Central memory CD4-positive, alpha-beta T cell (primary cell): ENCODE data around the gene GKN2.
"Not testable (repeated sequence)": the region's sequence is repeated elsewhere in the genome, so short reads cannot be mapped to it uniquely, and the experiment has no call there.

Experiments used
- DNase-seq: peaks from one replicate; pipeline ENCODE4 v3.0.0; 2022

GKN2 gene

DNA sequence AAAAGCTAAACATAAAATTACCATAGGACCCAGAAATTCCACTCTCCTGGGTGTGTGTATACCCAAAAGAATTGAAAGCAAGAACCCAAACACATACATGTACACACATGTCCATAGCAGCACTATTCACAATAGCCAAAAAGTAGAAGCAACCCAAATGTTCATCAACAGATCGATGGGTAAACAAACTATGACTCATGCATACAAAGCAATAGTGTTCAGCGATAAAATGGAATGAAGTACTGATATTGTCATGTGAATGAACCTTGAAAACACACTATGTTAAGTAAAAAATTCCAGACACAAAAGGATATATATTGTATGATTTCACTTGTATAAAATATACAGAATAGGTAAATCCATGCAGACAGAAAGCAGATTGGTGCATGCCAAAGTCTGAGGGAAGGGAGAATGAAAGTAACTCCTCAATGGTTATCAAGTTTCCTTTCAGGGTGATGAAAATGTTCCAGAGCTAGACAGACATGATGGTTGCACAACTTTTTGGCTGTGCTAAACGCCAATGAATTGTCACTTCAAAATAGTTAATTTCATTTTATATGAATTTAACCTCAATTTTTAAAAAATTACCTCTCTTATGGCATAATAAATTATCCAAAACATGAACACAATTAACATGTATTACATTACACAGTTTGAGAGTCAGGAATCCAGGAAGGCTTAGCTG is 35.5 kb downstream of the GKN2 start:
- DNase-seq = no peak

DNA sequence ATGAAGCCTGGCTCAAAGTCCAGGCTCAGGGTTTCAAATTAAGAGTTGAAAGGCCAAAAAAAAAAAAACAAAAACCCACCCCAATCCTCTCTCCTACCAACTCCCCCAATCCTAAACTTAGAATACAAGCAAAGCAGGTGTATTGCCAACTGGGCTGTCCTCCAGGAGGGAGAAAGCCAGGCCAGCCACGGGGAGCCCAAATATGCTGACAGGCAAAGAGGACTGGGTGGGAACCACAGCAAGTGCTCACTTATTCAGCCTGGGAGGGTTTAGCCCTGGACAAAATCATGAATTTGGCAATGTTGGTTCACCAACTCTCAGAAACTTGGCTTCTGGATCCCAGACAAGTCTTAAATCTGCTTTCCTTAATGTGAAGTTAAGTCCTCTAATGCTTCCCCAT is 36.5 kb downstream of the GKN2 start:
- no peak for DNase-seq

DNA sequence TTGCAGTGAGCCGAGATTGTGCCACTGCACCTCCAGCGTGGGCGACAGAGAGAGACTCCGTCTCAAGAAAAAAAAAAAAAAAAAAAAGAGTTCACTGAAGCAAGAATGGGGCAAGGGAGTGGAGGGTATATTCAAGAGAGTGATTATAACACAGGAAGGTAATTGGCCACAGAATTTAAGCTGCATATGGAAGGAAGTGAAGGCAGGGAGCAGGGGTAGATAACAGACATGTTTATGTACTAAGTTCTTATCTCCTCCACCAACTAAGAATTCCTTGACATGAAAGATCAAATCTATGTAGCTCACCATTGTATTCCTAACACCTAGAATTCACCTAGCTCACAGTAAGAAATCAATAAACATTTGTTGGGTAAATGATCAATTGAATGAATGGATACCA is 37.3 kb downstream of the GKN2 start:
- no peak for DNase-seq

DNA sequence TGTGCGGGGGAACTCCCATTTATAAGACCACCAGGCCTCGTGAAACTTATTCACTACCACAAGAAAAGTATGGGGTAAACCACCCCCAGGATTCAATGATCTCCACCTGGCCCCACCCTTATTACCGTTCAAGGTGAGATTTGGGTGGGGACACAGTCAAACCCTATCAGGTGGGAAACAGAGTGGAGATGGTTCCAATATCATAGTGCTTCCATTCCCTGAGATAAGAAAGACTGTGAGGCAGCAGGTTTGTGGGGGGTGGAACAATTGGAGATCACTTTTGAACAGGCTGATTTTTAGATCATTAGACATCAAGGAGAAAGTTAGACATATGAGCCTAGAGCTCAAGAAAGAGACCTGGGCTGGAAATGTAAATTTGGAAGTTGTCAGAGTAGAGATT is 39.3 kb downstream of the GKN2 start:
- no peak for DNase-seq

DNA sequence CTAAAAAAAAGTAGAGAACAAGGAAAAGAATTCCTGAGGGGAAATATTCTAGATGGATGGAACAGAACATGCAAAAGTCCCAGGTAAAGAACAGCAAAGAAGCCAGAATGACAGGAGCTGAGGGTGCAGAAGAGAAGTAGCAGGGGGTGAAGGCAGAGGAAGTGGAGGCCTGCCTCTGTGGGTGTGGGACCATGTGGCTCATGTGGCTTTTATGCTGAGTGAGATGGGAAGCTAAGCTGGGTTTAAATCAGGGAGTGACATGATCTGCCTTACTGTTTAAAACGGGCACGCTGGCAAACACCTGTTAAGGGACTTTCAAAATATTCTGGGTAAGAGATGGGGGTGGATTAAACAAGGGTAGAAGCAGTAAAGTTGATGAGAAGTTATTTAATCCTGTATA is 40.0 kb downstream of the GKN2 start:
- DNase-seq = peak; percentile 44

DNA sequence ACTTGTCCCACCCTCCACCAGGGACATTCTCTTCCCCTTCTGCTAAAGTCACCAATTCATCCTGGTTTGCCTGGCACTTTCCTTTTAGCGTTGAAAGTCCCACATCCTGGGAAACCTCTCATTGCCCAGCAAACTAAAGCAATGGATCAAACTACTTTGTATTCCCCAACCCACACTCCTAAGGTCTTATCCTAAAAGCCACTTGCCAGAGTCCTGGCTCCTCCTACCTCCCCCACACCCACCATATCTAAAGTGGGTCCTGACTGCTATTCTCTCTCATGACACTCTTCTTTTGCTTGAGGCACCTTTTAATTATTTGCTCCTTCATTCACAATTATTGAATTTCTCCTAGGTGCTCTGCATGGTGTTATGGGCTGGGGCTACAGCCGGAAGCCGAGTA is 40.6 kb downstream of the GKN2 start:
- no peak for DNase-seq

DNA sequence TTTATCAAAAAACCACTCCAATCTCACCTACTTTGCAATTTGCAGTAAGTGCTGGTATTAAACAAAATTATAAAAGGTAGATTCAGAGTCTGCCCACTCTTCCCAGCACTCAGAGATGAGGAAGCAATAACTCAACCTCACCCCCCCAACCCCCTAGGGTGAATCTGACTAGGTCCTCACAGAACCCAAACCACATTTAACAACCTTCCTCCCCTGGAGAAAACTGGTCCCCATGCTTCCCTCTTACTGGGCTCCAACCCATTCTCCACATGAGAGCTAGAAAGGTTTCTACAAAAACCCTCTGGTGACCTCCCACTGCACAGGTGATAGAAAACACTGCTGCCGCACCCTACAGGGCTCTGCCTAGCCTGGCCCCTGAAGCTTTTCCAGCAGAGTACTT is 41.0 kb downstream of the GKN2 start:
- DNase-seq = no peak

DNA sequence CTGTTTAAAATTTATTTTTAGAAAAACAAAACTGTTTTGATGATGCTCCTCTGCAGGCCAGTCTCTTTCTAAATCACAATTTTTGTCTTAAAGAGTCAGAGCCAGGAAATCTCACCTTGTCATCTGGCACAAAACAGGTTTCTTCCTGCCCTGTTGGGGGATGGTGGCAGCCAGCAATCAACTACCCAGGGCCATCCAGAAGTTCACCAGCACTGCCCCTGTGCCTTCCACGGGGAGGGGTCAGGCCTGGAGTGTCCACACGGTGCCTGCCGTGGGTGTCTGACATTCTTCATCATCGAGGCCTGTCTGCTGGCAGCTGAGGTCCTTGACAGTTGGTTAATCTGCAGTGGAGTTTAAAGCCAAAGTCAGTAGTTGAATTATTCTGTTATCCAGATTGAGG is 41.4 kb downstream of the GKN2 start:
- no peak for DNase-seq

DNA sequence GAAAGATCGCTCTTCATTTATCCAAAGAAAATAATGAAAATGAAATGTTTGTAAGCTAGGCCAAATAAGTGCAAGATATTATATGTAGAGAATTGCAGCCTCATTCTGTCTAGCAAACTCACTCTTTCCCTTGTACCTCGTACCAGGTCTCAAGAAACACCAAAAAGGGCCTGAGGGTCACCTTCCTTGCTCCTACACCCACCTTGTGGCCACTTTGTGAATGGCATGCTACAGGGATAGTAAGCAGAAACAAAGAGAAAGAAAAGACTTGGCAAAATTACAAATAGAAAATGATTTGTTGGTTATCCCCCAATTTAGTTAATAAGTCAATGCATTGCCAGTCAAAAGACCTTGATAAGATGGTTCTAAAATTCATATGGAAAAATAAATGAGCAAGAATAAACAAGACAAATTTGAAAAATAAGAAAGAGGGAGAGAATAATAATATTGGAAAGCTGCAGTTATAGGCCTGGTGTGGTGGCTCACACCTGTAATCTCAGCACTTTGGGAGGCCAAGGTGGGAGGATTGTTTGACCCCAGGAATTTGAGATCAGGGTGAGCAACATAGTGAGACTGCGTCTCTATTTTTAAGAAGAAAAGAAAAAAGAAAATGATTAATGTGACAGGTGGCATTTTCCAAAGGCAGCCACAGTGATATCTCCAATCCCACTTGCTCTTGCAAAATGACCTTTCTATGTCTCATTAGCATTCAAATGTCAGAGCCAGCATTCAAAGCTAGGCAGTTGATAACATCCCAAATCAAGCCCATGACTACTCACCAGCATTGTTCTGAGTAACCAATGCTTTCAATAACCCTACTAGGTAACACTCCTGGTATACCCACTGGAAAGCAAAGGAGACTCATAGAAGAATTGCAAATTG is 42.7 kb downstream of the GKN2 start:
- peak; percentile 38 for DNase-seq

DNA sequence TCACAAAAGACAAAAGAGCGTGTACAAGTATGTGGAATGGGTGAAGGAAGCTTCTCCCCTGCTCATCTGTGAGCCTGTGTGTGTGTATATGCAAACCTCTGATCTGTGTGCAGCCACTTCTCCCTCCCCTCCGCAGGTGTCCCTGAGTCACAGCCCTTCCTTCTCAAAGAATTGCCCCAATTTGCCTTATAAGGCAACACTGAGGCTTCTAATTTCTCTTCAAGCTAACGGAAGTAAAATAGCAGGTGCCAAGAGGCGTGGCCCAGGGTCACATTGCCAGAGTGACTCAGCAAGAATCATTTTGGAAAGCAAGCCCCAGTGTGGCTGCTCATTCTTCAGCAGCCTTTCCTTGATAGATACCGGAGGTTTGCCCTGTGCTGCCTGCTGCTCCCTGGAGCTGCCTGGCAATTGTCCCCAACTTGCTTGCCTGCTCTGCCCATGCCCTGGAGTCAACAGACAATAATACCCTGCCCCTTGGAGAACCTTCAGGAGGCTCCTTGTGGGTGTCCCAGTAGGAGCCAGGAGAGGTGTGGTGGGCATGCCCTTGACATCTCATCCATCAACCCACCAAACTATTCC is 44.2 kb downstream of the GKN2 start:
- DNase-seq = peak; percentile 90

DNA sequence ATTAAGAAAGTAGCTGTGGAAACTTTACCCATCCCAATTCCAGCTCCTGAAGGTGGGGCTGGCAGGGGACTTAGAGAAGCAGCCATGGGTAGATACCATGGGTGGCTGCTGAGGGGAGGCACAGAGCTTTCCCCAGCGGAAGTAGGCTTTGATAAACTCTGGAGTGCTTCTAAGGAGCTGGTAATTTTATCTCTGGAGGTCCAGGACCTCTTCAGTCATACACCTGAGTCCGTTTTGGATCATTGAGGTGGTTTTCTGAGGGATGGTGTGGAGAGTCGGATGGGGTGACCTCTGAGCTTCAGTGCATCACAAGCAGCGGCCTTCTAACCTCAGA is 44.8 kb downstream of the GKN2 start:
- DNase-seq = no peak

DNA sequence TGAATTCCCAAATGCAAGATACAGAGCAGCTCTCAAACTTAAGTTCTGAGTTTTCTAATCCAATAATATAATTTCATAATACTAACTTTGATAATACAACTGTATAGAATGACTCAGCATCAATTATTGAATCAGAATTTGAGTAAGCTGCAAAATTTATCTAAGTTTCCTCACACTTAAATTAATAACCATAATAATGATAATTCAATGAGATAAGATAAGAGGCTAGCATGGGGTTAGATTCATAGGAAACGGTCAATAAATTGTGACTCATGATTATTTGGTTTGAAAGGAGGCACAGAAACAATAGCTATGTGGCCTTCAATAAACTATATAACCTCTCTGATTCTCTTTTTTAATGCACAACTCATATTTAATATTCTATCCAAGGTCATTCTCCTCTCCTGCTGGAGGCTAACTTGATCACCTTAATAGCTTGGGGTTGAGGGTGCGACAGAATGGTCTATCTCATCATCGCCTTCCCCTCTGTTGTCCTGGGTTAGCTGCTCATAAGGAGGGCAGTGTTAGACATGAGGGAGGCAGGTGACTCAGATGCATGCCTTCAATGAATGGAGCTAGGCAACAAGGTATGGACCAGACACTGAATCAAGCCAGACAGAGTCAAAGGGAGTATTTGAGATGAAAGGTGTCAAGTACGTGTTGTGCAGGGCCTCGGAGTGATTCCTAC is 45.3 kb downstream of the GKN2 start:
- no peak for DNase-seq

DNA sequence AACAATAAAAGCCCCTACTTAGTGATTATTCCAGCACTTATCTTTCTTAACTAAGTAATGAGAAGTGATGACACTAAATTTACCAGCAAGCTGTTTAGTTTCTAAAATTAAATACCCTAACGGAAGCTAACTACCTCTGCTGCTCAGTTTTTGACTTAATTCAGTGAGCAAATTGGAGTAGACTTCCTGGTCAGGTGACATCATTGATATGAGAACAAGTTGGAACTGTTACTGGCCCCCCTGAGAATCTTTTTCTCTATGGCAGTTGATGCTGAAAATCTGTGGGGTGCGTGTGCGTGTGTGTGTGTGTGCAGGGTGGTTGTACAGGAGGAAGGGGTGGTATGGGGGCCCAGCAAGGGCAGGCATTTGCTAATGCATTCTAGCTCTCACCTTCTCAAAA is 46.0 kb downstream of the GKN2 start:
- DNase-seq = no peak

DNA sequence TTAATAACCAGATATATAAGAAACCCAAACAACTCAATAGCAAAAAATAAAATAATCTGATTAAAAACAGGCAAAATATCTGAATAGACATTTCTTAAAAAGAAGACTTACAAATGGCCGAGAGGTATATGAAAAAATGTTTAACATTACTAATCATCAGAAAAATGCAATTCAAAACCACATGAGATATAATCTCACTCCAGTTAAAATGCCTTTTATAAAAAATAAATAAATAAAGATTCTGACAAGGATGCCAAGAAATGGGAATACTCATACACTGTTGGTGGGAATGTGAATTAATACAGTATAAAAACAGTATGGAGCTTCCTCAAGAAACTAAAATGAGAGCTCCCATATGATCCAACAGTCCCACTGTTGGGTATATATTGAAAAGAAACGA is 47.6 kb downstream of the GKN2 start:
- DNase-seq = no peak

DNA sequence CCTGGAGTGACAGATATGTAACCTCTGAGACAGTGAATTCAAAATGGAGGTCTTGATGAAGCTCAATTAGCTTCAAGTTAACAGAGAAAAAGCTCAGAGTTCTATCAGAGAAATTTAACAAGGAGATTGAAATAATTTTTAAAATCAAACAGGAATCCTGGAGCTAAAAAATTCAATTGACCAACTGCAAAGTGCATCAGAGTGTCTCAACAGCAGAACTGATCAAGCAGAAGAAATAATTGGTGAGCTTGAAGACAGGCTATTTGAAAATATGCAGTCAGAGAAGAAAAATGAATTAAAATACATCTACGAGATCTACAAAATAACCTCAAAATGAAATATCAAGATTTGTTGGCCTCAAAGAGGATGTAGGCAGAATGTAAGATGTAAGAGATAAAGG is 51.1 kb downstream of the GKN2 start:
- no peak for DNase-seq

DNA sequence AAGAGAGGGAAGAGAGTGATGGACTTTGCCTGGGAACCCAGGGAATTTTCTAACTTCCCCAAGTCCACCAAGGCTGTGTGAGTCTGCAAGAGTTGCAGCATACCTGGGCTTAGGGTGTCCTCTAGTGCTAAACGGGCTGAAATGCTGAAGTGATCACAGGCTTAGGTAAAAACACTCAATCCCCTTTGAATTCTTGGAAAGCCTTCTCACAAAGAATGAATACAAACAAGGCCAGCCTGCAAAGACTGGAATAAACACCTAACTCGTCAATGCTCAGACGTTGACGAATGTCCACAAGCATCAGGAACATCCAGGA is 51.5 kb downstream of the GKN2 start:
- no peak for DNase-seq

DNA sequence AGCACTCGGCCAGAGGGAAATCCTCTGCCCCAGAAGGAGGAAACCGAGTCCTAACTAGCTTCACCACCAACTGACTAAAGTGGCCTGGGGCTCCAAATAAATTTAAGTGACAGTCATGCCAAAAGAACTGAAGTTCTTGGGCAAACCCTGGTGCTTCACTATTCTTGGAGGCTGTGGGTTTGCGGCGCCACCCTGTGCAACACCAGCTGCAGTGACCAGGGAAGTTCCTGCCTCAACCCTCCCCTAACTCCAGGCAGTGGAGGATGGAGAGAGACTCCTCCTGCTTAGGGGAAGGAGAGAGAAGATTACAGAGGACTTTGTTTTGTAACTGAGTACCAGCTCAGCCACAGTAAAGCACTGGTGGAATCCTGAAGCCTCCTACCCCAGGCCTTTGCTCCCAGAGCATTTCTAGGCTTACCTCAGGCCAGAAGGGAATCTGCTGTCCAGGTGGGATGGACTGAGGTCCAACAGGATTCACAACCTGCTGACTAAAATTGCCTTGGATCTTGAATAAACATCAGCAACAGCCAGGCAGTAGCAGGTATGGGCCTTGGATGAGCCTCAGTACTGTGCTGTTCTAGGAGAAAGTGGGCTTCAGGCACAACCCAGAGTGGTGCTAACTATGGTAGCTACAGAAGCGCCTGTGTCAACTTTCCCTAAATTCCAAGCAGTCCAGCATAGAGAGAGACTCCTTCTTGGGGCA is 52.0 kb downstream of the GKN2 start:
- DNase-seq = no peak

DNA sequence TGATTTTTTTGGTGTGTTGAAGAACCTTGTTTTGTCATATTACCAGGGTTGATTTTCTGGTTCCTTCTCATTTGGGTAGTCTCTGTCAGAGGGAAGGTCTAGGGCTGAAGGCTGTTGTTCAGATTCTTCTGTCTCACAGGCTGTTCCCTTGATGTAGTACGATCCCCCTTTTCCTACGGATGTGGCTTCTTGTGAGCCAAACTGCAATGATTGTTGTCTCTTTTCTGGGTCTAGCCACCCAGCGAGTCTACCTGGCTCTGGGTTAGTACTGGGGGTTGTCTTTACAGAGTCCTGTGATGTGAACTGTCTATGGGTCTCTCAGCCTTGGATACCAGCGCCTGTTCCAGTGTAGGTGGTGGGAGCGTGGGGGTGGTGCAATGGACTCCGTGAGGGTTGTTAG is 56.7 kb downstream of the GKN2 start:
- DNase-seq = not testable (repeated sequence)
